IMR-90 (cell line): ENCODE measurements around the gene LGALS9.

Source experiments
- CTCF ChIP-seq: conservative IDR thresholded peaks from 2 replicates; pipeline ENCODE4 v1.5.1; 2012; ENCODE audit warnings: mild to moderate bottlenecking, low read depth, low read length, improper control_type of control experiment
- MAFK ChIP-seq: IDR thresholded peaks from 2 replicates; pipeline ENCODE4 v1.6.1; 2012; ENCODE audit warnings: low read depth, low read length, improper control_type of control experiment
- POLR2A ChIP-seq: IDR thresholded peaks from 2 replicates; pipeline ENCODE4 v1.6.1; 2012; ENCODE audit warnings: mild to moderate bottlenecking, low read depth, low read length

- TF ChIP-seq CTCF: no peak
- no peak for TF ChIP-seq POLR2A
- TF ChIP-seq MAFK: no peak
Observed at GRCh38 chr17:27613433-27613832, 17.6 kb upstream of the LGALS9 start.
